K562 (cell line): ENCODE results near the gene AKT1. TPM values are rescaled to one million over a fixed set of nuclear protein-coding genes. Genes with fewer than 3 reads are reported as not detected.

Experiments used
- ATAC-seq: fragments of 200-7000 bp; cut with Tn5 transposase; 3 replicates; pipeline ENCODE4 v1.9.1; 2020; ENCODE audit warnings: moderate library complexity
- BruUV-seq: library from RNA; stranded (reverse); fragments of 400-500 nt; replicated peaks from 2 replicates; lab custom pipeline; 2021; lab: Mats Ljungman, UMichigan
- CTCF ChIA-PET: fragments of 300-600 bp; formaldehyde crosslinking; extraction: SDS; loops from one replicate; lab custom pipeline; 2021; ENCODE audit warnings: low intra/inter-chr PET ratio; lab: Yijun Ruan, JAX
- POLR2A ChIA-PET: fragments of 300-600, 350-650 bp; sonication (Branson Sonifier 250); formaldehyde crosslinking; extraction: SDS; loops from one replicate; lab custom pipeline; 2021; ENCODE audit warnings: antibody characterized with exemption, inconsistent platforms; lab: Yijun Ruan, JAX
- DNase-seq, 4 experiments: peaks; one replicate each; pipeline versions ENCODE4 v3.0.0 to v3.0.0-alpha.2; 2011 to 2018; ENCODE audit warnings: low spot score in 3 of 4, mixed read lengths in 3 of 4; ENCODE audit errors: extremely low read depth in 1 of 4
- FAIRE-seq: peaks from 2 replicates; lab custom pipeline; 2011; peaks lifted over from hg19 to GRCh38; lab: Jason Lieb, UNC
- H2AFZ ChIP-seq: 2 replicates; pipeline ENCODE4 v1.6.0; 2011; ENCODE audit warnings: low read depth, low read length, control low read depth, inconsistent platforms
- H3K27ac ChIP-seq: fragments of 200-600 bp; 3 replicates; pipeline ENCODE4 v1.8.0; 2011; ENCODE audit warnings: low read depth, mild to moderate bottlenecking, control low read depth, inconsistent platforms, low read length, moderate library complexity, mixed read lengths; ENCODE audit errors: extremely low read depth
- H3K27me3 ChIP-seq, 2 experiments: fragments of 300-600 bp in 1 of 2; 2 replicates in 1 of 2; 3 replicates in 1 of 2; pipeline versions ENCODE4 v1.6.0 to v1.8.0; 2011; ENCODE audit warnings: inconsistent platforms in 2 of 2, low read length in 2 of 2, mild to moderate bottlenecking in 1 of 2, mixed read lengths in 1 of 2, moderate library complexity in 1 of 2; ENCODE audit not compliant: control insufficient read depth in 2 of 2, insufficient read depth in 2 of 2
- H3K36me3 ChIP-seq: fragments of 300-600 bp; 3 replicates; pipeline ENCODE4 v1.8.0; 2011; ENCODE audit warnings: mild to moderate bottlenecking, low read length, inconsistent platforms; ENCODE audit not compliant: control insufficient read depth, insufficient read depth
- H3K4me1 ChIP-seq, 2 experiments: fragments of 200-600 bp in 1 of 2; replicated peaks in 1 of 2; 2 replicates in 1 of 2; 3 replicates in 1 of 2; pipeline versions ENCODE4 v1.5.1 to v1.8.0; 2011; ENCODE audit warnings: inconsistent platforms in 2 of 2, low read length in 2 of 2, mild to moderate bottlenecking in 1 of 2, mixed read lengths in 1 of 2, moderate library complexity in 1 of 2; ENCODE audit not compliant: control insufficient read depth in 2 of 2, insufficient read depth in 2 of 2
- H3K4me2 ChIP-seq: 2 replicates; pipeline ENCODE4 v1.6.1; 2011; ENCODE audit warnings: low read length, control low read depth, inconsistent platforms, mixed read lengths; ENCODE audit not compliant: insufficient read depth
- H3K4me3 ChIP-seq: fragments of 200-600 bp; sonication (generic), shearing (Covaris generic); 2 replicates; pipeline ENCODE4 v1.5.1; 2016; ENCODE audit warnings: control low read depth, inconsistent platforms
- H3K79me2 ChIP-seq: fragments of 200-600 bp; 3 replicates; pipeline ENCODE4 v1.8.0; 2011; ENCODE audit warnings: low read length, inconsistent platforms; ENCODE audit not compliant: control insufficient read depth, insufficient read depth
- H3K9ac ChIP-seq, 2 experiments: 2 replicates each; pipeline versions ENCODE4 v1.6.0 to v1.6.1; 2011; ENCODE audit warnings: low read depth in 2 of 2, low read length in 2 of 2, control low read depth in 1 of 2, inconsistent platforms in 1 of 2, mild to moderate bottlenecking in 1 of 2, mixed read lengths in 1 of 2; ENCODE audit not compliant: insufficient read depth in 1 of 2
- H3K9me1 ChIP-seq: one replicate; pipeline ENCODE4 v1.6.0; 2011; ENCODE audit warnings: inconsistent platforms, mild to moderate bottlenecking, low read length, moderate library complexity; ENCODE audit not compliant: control insufficient read depth, insufficient read depth
- H3K9me3 ChIP-seq: replicated peaks from 2 replicates; pipeline ENCODE4 v1.5.1; 2011; ENCODE audit warnings: low read depth, low read length, inconsistent platforms; ENCODE audit not compliant: control insufficient read depth, insufficient read depth
- H4K20me1 ChIP-seq: replicated peaks from 2 replicates; pipeline ENCODE4 v1.6.1; 2011; ENCODE audit warnings: low read length, inconsistent platforms, mixed read lengths; ENCODE audit not compliant: control insufficient read depth, insufficient read depth
- ARID1B ChIP-seq: fragments of 450-650 bp; IDR thresholded peaks from 2 replicates; pipeline ENCODE4 v1.6.1; 2016; ENCODE audit warnings: antibody characterized with exemption, mild to moderate bottlenecking, inconsistent platforms
- CGGBP1 ChIP-seq: fragments of 250-450 bp; sonication (Bioruptor Pico); IDR thresholded peaks from 2 replicates; pipeline ENCODE4 v1.9.0; 2021; ENCODE audit warnings: mild to moderate bottlenecking
- CTCF ChIP-seq, 3 experiments: IDR thresholded peaks in 2 of 3; conservative IDR thresholded peaks in 1 of 3; 2 replicates each; pipeline ENCODE4 v1.5.1; 2011 to 2012; ENCODE audit warnings: low read length in 3 of 3, mild to moderate bottlenecking in 3 of 3, control low read depth in 2 of 3, improper control_type of control experiment in 1 of 3, inconsistent platforms in 1 of 3, low read depth in 1 of 3, mixed read lengths in 1 of 3, moderate library complexity in 1 of 3; ENCODE audit not compliant: insufficient read depth in 2 of 3
- DACH1 ChIP-seq: fragments of 450-650 bp; IDR thresholded peaks from 2 replicates; pipeline ENCODE4 v1.6.1; 2018; ENCODE audit not compliant: partially characterized antibody
- ELK1 ChIP-seq: sonication (generic); formaldehyde crosslinking; IDR thresholded peaks from 2 replicates; pipeline ENCODE4 v1.8.1; 2022; ENCODE audit warnings: missing genetic modification reagents
- EP300 ChIP-seq: IDR thresholded peaks from 2 replicates; pipeline ENCODE4 v1.6.1; 2012; ENCODE audit warnings: low read length, improper control_type of control experiment
- IRF9 ChIP-seq: fragments of 450-650 bp; IDR thresholded peaks from 2 replicates; pipeline ENCODE4 v1.6.1; 2016; ENCODE audit warnings: missing biosample characterization, missing genetic modification characterization
- KLF6 ChIP-seq: fragments of 250-450 bp; sonication (Bioruptor Pico); IDR thresholded peaks from 2 replicates; pipeline ENCODE4 v1.4.0; 2020; ENCODE audit warnings: mild to moderate bottlenecking, moderate library complexity, borderline replicate concordance
- NFATC3 ChIP-seq: fragments of 450-650 bp; IDR thresholded peaks from 2 replicates; pipeline ENCODE4 v1.6.1; 2017; ENCODE audit warnings: mild to moderate bottlenecking
- POU5F1 ChIP-seq: fragments of 150-350 bp; IDR thresholded peaks from 2 replicates; pipeline ENCODE4 v1.6.1; 2014; ENCODE audit warnings: borderline replicate concordance, low read length, low read depth, mild to moderate bottlenecking; ENCODE audit not compliant: partially characterized antibody
- TBP ChIP-seq: optimal IDR thresholded peaks from 2 replicates; pipeline ENCODE3; 2011; ENCODE audit warnings: low read depth, low read length, improper control_type of control experiment
- USF1 ChIP-seq: sonication (generic); formaldehyde crosslinking; IDR thresholded peaks from 2 replicates; pipeline ENCODE4 v1.9.0; 2022; ENCODE audit warnings: mild to moderate bottlenecking, missing genetic modification reagents
- XRCC3 ChIP-seq: fragments of 450-650 bp; IDR thresholded peaks from 2 replicates; pipeline ENCODE4 v1.6.1; 2017; ENCODE audit warnings: mild to moderate bottlenecking, moderate library complexity
- XRCC4 ChIP-seq: IDR thresholded peaks from one replicate; pipeline ENCODE4 v1.6.1; 2011; ENCODE audit not compliant: insufficient read depth, insufficient read length; ENCODE audit errors: extremely low read depth
- ZBTB1 ChIP-seq: sonication (generic); formaldehyde crosslinking; IDR thresholded peaks from 2 replicates; pipeline ENCODE4 v1.8.1; 2023; ENCODE audit warnings: missing genetic modification reagents, low read depth, mild to moderate bottlenecking, borderline replicate concordance
- ZBTB26 ChIP-seq: fragments of 450-650 bp; formaldehyde crosslinking; IDR thresholded peaks from 2 replicates; pipeline ENCODE4 v1.4.0; 2022; ENCODE audit warnings: missing genetic modification characterization
- ZNF408 ChIP-seq: fragments of 250-450 bp; sonication (Bioruptor Pico); IDR thresholded peaks from 2 replicates; pipeline ENCODE4 v1.4.0; 2020; ENCODE audit warnings: low read depth, mild to moderate bottlenecking, moderate library complexity
- WGBS: fragments of 100-300 bp; shearing (Covaris generic); methylation state at CpG from one replicate; pipeline ENCODE4 v1.1.6; 2016; ENCODE audit warnings: low coverage, mixed read lengths; ENCODE audit not compliant: insufficient coverage; ENCODE audit errors: missing lambda C conversion rate; 5-methylcytosine and 5-hydroxymethylcytosine counted together
- in situ Hi-C: fragments of 300-500 bp; cut with MboI; formaldehyde crosslinking; loops from 4 replicates; pipeline ENCODE4 v1.15.0; 2018; ENCODE audit warnings: inconsistent platforms, mixed read lengths
- intact Hi-C: fragments of 100-400 bp; cut with micrococcal nuclease; formaldehyde crosslinking; loops from 2 replicates; pipeline ENCODE4 v1.14.2; 2022
- polyA plus RNA-seq, 8 experiments: library from polyadenylated mRNA; depleted of rRNA in 4 of 8; stranded (reverse) in 5 of 8; unstranded in 3 of 8; fragments of >200 nt; fragmentation: Nextera tagmentation in 2 of 8; fragmentation: Illumina TruSeq in 1 of 8; extraction: Ambion mirVana in 2 of 8; extraction: Trizol in 1 of 8; gene quantifications; 2 replicates each; pipeline versions ENCODE4 v1.2.1 to v1.2.3, GENCODE V29; 2011 to 2014; ENCODE audit warnings: inconsistent platforms in 1 of 8, missing spikeins in 1 of 8
- total RNA-seq, 7 experiments: library from RNA; depleted of rRNA in 6 of 7; stranded (reverse); fragments of >200 nt in 6 of 7; fragmentation: Illumina TruSeq in 2 of 7; extraction: Trizol in 2 of 7; gene quantifications; 2 replicates each; pipeline versions ENCODE4 v1.2.1 to v1.2.3, GENCODE V29; 2011 to 2021; ENCODE audit warnings: low replicate concordance in 1 of 7

Gene AKT1
- total and polyA plus RNA-seq, 9 of the 15 experiments (the other 6 are each of a cell fraction or from before 2014, with no cell fraction given) = 0.49 to 132 (median 75.1) TPM

GRCh38 chr14:104816616-104816884 lies 21.0 kb upstream of the AKT1 start:
- no peaks in the 10 kb centered on the region for H3K27me3 ChIP-seq
- peaks cover 14% of the 10 kb centered on the region; the same call in 2 of the 3 replicates for H3K36me3 ChIP-seq
- peak overlapping the region; percentile 92 for H3K4me2 ChIP-seq
- no TSS peak for BruUV-seq
- peak overlapping the region; percentile 90 to 99 for H3K9ac ChIP-seq
- FAIRE-seq (no peak), DNase-seq (no peak), ATAC-seq (peak; percentile 18)
- ChIA-PET POLR2A (no interaction called here), CTCF (no interaction called here)
- no peak for TF ChIP-seq ZNF408
- no peak for TF ChIP-seq POU5F1
- TF ChIP-seq TBP = no peak
- TF ChIP-seq EP300 = no peak
- no peak for TF ChIP-seq USF1 (CRISPR knock-in tag)
- no peak for TF ChIP-seq CTCF (IDR thresholded peaks at IDR 0.05 in 2 of 3, conservative IDR thresholded peaks at IDR 0.05 in 1 of 3; ENCODE audit: insufficient read depth in 2 of 3, low read depth in 1 of 3, low read length in 3 of 3)
- TF ChIP-seq NFATC3 = no peak
- TF ChIP-seq XRCC3 = no peak
- TF ChIP-seq IRF9 (tag) = no peak
- no peak for TF ChIP-seq CGGBP1 (CRISPR knock-in tag)
- no peak for TF ChIP-seq ARID1B
- TF ChIP-seq ELK1 (CRISPR knock-in tag) = no peak
- no peak for TF ChIP-seq ZBTB26 (CRISPR knock-in tag)
- no peak for TF ChIP-seq KLF6
- no peak for TF ChIP-seq DACH1
- no peak for TF ChIP-seq ZBTB1 (CRISPR knock-in tag)
- TF ChIP-seq XRCC4 = no peak
- H3K4me3 ChIP-seq = peak overlapping the region; percentile 93
- intact Hi-C loops (no loop called here), in situ Hi-C loops (no loop called here)
- no peaks in the 10 kb centered on the region for H4K20me1 ChIP-seq
- no peaks in the 10 kb centered on the region for H3K9me3 ChIP-seq
- H3K4me1 ChIP-seq = peaks cover 7 to 29% of the 10 kb centered on the region in 2 experiments; a peak in 3 of 5 replicates
- H3K27ac ChIP-seq = peak overlapping the region; percentile 97
- peaks cover 43% of the 10 kb centered on the region for H3K79me2 ChIP-seq
- H3K9me1 ChIP-seq = no peaks in the 10 kb centered on the region
- WGBS = 0% methylated on average over 6 of the region's 8 CpGs
- peak overlapping the region; percentile 97 for H2AFZ ChIP-seq
